ENCODE results near the gene CHRM2.

GRCh38 chr7:137006293-137006692, 137.8 kb downstream of the CHRM2 start:
- no peak for TF ChIP-seq BDP1 (IDR thresholded peaks at IDR 0.05; ENCODE audit: insufficient read depth, insufficient read length)
- no peak for TF ChIP-seq RCOR1 (IDR thresholded peaks at IDR 0.05; ENCODE audit: borderline replicate concordance in 1 of 2, low read depth in 2 of 2, low read length in 2 of 2)
- TF ChIP-seq, protein P1, sequence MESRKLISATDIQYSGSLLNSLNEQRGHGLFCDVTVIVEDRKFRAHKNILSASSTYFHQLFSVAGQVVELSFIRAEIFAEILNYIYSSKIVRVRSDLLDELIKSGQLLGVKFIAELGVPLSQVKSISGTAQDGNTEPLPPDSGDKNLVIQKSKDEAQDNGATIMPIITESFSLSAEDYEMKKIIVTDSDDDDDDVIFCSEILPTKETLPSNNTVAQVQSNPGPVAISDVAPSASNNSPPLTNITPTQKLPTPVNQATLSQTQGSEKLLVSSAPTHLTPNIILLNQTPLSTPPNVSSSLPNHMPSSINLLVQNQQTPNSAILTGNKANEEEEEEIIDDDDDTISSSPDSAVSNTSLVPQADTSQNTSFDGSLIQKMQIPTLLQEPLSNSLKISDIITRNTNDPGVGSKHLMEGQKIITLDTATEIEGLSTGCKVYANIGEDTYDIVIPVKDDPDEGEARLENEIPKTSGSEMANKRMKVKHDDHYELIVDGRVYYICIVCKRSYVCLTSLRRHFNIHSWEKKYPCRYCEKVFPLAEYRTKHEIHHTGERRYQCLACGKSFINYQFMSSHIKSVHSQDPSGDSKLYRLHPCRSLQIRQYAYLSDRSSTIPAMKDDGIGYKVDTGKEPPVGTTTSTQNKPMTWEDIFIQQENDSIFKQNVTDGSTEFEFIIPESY (CRISPR knock-in tag; IDR thresholded peaks at IDR 0.05) = no peak
- TF ChIP-seq, protein P2, sequence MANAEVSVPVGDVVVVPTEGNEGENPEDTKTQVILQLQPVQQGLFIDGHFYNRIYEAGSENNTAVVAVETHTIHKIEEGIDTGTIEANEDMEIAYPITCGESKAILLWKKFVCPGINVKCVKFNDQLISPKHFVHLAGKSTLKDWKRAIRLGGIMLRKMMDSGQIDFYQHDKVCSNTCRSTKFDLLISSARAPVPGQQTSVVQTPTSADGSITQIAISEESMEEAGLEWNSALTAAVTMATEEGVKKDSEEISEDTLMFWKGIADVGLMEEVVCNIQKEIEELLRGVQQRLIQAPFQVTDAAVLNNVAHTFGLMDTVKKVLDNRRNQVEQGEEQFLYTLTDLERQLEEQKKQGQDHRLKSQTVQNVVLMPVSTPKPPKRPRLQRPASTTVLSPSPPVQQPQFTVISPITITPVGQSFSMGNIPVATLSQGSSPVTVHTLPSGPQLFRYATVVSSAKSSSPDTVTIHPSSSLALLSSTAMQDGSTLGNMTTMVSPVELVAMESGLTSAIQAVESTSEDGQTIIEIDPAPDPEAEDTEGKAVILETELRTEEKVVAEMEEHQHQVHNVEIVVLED (CRISPR knock-in tag; IDR thresholded peaks at IDR 0.05) = no peak
- no peak for TF ChIP-seq ZNF140 (CRISPR knock-in tag; IDR thresholded peaks at IDR 0.05)
- TF ChIP-seq CHD2 (IDR thresholded peaks at IDR 0.05; ENCODE audit: low read depth, low read length) = no peak
- TF ChIP-seq, protein P3, sequence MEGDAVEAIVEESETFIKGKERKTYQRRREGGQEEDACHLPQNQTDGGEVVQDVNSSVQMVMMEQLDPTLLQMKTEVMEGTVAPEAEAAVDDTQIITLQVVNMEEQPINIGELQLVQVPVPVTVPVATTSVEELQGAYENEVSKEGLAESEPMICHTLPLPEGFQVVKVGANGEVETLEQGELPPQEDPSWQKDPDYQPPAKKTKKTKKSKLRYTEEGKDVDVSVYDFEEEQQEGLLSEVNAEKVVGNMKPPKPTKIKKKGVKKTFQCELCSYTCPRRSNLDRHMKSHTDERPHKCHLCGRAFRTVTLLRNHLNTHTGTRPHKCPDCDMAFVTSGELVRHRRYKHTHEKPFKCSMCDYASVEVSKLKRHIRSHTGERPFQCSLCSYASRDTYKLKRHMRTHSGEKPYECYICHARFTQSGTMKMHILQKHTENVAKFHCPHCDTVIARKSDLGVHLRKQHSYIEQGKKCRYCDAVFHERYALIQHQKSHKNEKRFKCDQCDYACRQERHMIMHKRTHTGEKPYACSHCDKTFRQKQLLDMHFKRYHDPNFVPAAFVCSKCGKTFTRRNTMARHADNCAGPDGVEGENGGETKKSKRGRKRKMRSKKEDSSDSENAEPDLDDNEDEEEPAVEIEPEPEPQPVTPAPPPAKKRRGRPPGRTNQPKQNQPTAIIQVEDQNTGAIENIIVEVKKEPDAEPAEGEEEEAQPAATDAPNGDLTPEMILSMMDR (IDR thresholded peaks at IDR 0.05 in 2 of 3, conservative IDR thresholded peaks at IDR 0.05 in 1 of 3; ENCODE audit: insufficient read depth in 2 of 3, low read depth in 1 of 3, low read length in 3 of 3) = no peak
- no peak for TF ChIP-seq GTF2F1 (IDR thresholded peaks at IDR 0.05; ENCODE audit: low read depth, low read length)
- no peak for TF ChIP-seq TEAD4 (IDR thresholded peaks at IDR 0.05; ENCODE audit: low read length)
- TF ChIP-seq TEAD4 (CRISPR knock-in tag; IDR thresholded peaks at IDR 0.05; ENCODE audit: borderline replicate concordance) = no peak
- TF ChIP-seq EHMT2 (IDR thresholded peaks at IDR 0.05) = no peak
- no peak for TF ChIP-seq ZNF324 (CRISPR knock-in tag; IDR thresholded peaks at IDR 0.05)
- no peak for TF ChIP-seq SMARCC2 (IDR thresholded peaks at IDR 0.05; ENCODE audit: low read depth)
- TF ChIP-seq CHD7 (IDR thresholded peaks at IDR 0.05; ENCODE audit: low read depth, low read length) = no peak
- TF ChIP-seq, protein P4, sequence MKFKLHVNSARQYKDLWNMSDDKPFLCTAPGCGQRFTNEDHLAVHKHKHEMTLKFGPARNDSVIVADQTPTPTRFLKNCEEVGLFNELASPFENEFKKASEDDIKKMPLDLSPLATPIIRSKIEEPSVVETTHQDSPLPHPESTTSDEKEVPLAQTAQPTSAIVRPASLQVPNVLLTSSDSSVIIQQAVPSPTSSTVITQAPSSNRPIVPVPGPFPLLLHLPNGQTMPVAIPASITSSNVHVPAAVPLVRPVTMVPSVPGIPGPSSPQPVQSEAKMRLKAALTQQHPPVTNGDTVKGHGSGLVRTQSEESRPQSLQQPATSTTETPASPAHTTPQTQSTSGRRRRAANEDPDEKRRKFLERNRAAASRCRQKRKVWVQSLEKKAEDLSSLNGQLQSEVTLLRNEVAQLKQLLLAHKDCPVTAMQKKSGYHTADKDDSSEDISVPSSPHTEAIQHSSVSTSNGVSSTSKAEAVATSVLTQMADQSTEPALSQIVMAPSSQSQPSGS (CRISPR knock-in tag; IDR thresholded peaks at IDR 0.05) = no peak

All from K562 (cell line).